GM12878 (cell line): ENCODE results near the gene STEAP2. TPM values are rescaled to one million over a fixed set of nuclear protein-coding genes. Genes with fewer than 3 reads are reported as not detected.

ENCODE experiments used
- ATF3 ChIP-seq: IDR thresholded peaks from 2 replicates; pipeline ENCODE4 v1.6.1; 2011; ENCODE audit warnings: low read depth, mild to moderate bottlenecking, low read length, moderate library complexity, borderline replicate concordance; ENCODE audit errors: extremely low read depth
- BCL3 ChIP-seq: IDR thresholded peaks from 2 replicates; pipeline ENCODE4 v1.6.1; 2011; ENCODE audit warnings: borderline replicate concordance, low read depth, mild to moderate bottlenecking, moderate library complexity, low read length; ENCODE audit not compliant: insufficient read depth, poor library complexity, severe bottlenecking
- CUX1 ChIP-seq: IDR thresholded peaks from 2 replicates; pipeline ENCODE4 v1.6.1; 2012; ENCODE audit warnings: improper control_type of control experiment, low read depth, low read length; ENCODE audit not compliant: insufficient replicate concordance
- EED ChIP-seq: sonication (generic); IDR thresholded peaks from 2 replicates; pipeline ENCODE4 v1.6.1; 2016; ENCODE audit warnings: antibody characterized with exemption, low read depth
- FOXM1 ChIP-seq: IDR thresholded peaks from 2 replicates; pipeline ENCODE4 v1.6.1; 2012; ENCODE audit warnings: low read depth, mild to moderate bottlenecking, inconsistent platforms, low read length, moderate library complexity
- GABPA ChIP-seq: IDR thresholded peaks from 2 replicates; pipeline ENCODE4 v1.6.1; 2014; ENCODE audit warnings: antibody characterized with exemption, low read depth, mild to moderate bottlenecking, inconsistent platforms
- LARP7 ChIP-seq: fragments of 450-650 bp; IDR thresholded peaks from 2 replicates; pipeline ENCODE4 v1.6.1; 2017; ENCODE audit warnings: mild to moderate bottlenecking
- MLLT1 ChIP-seq: fragments of 450-650 bp; IDR thresholded peaks from 2 replicates; pipeline ENCODE4 v1.6.1; 2016; ENCODE audit warnings: mild to moderate bottlenecking
- PBX3 ChIP-seq: IDR thresholded peaks from 2 replicates; pipeline ENCODE4 v1.6.1; 2011; ENCODE audit warnings: mild to moderate bottlenecking, low read depth, low read length, moderate library complexity; ENCODE audit not compliant: insufficient replicate concordance
- POLR2AphosphoS2 ChIP-seq: IDR thresholded peaks from 2 replicates; pipeline ENCODE4 v1.6.1; 2011; ENCODE audit warnings: low read depth, mild to moderate bottlenecking, low read length, improper control_type of control experiment, moderate library complexity
- POU2F2 ChIP-seq: IDR thresholded peaks from 3 replicates; pipeline ENCODE4 v1.6.1; 2011; ENCODE audit warnings: low read depth, mild to moderate bottlenecking, low read length, borderline replicate concordance
- RELA ChIP-seq: fragments of 450-650 bp; IDR thresholded peaks from 2 replicates; pipeline ENCODE4 v1.8.0; 2014; ENCODE audit warnings: borderline replicate concordance; ENCODE audit not compliant: partially characterized antibody
- SMAD1 ChIP-seq: fragments of 450-650 bp; IDR thresholded peaks from 2 replicates; pipeline ENCODE4 v1.6.1; 2018; ENCODE audit warnings: mild to moderate bottlenecking, low read depth; ENCODE audit not compliant: partially characterized antibody
- SMARCA5 ChIP-seq: fragments of 450-650 bp; IDR thresholded peaks from 2 replicates; pipeline ENCODE4 v1.6.1; 2017; ENCODE audit warnings: mild to moderate bottlenecking
- STAT1 ChIP-seq: fragments of 450-650 bp; conservative IDR thresholded peaks from 2 replicates; pipeline ENCODE4 v1.6.1; 2014; ENCODE audit warnings: antibody characterized with exemption, mild to moderate bottlenecking
- USF1 ChIP-seq: IDR thresholded peaks from 2 replicates; pipeline ENCODE4 v1.6.1; 2011; ENCODE audit warnings: borderline replicate concordance, low read depth, mild to moderate bottlenecking, moderate library complexity, mixed read lengths, low read length; ENCODE audit not compliant: insufficient read depth; ENCODE audit errors: extremely low read length
- WRNIP1 ChIP-seq: IDR thresholded peaks from 2 replicates; pipeline ENCODE4 v1.6.1; 2011; ENCODE audit warnings: low read depth, low read length, improper control_type of control experiment, borderline replicate concordance
- YY1 ChIP-seq: IDR thresholded peaks from 2 replicates; pipeline ENCODE4 v1.6.1; 2011; ENCODE audit warnings: low read depth, mild to moderate bottlenecking, low read length
- ZNF217 ChIP-seq: fragments of 450-650 bp; IDR thresholded peaks from 2 replicates; pipeline ENCODE4 v1.6.1; 2017; ENCODE audit warnings: antibody characterized with exemption, mild to moderate bottlenecking
- polyA plus RNA-seq, 11 experiments: library from polyadenylated mRNA; depleted of rRNA in 4 of 11; unstranded in 6 of 11; stranded (reverse) in 5 of 11; fragments of >200 nt; fragmentation: Nextera tagmentation in 4 of 11; fragmentation: Illumina TruSeq in 1 of 11; extraction: Ambion mirVana in 4 of 11; extraction: Trizol in 1 of 11; gene quantifications; 1 replicate in 1 of 11; 2 replicates in 10 of 11; pipeline versions ENCODE4 v1.2.1 to v1.2.3, GENCODE V29; 2011 to 2016; ENCODE audit warnings: inconsistent platforms in 2 of 11, missing spikeins in 2 of 11, low read depth in 1 of 11
- total RNA-seq, 4 experiments: library from RNA; depleted of rRNA in 3 of 4; stranded (reverse); fragments of >200 nt in 3 of 4; fragmentation: Illumina TruSeq in 1 of 4; extraction: Trizol in 1 of 4; gene quantifications; 2 replicates each; pipeline versions ENCODE4 v1.2.1 to v1.2.3, GENCODE V29; 2013 to 2021

Gene STEAP2
- total and polyA plus RNA-seq, 10 of the 15 experiments (the other 5 are each of a cell fraction or from before 2014, with no cell fraction given) = 0.64 to 17.6 (median 1.8) TPM

GRCh38 chr7:90178679-90179278 lies 32.8 kb upstream of the STEAP2 start (continued):
- TF ChIP-seq BCL3 (no peak), ZNF217 (0 out of 2 replicates have a peak, but pooled peaks have one; percentile 35), YY1 (no peak), CUX1 (peak; percentile 51), MLLT1 (peak; percentile 98), POLR2AphosphoS2 (no peak), ATF3 (no peak), PBX3 (no peak), FOXM1 (no peak), GABPA (no peak), SMARCA5 (0 out of 2 replicates have a peak, but pooled peaks have one; percentile 25), SMAD1 (no peak), WRNIP1 (no peak), STAT1 (no peak), USF1 (no peak), RELA (no peak), EED (peak; percentile 35; the same call in 1 of the 2 replicates), LARP7 (no peak), POU2F2 (no peak)
